Inferior parietal cortex (tissue), 1 donor: ENCODE measurements around the gene CNTNAP2.
"Not testable (repeated sequence)": the region's sequence is repeated elsewhere in the genome, so short reads cannot be mapped to it uniquely, and the experiment has no call there.

Experiments
- DNase-seq: peaks from one replicate; pipeline ENCODE4 v3.0.0-alpha.2; 2016; ENCODE audit errors: extremely low spot score

CNTNAP2 gene

GRCh38 chr7:147737559-147738214 lies 1621.1 kb downstream of the CNTNAP2 start:
- DNase-seq, result not testable (repeated sequence)

DNA sequence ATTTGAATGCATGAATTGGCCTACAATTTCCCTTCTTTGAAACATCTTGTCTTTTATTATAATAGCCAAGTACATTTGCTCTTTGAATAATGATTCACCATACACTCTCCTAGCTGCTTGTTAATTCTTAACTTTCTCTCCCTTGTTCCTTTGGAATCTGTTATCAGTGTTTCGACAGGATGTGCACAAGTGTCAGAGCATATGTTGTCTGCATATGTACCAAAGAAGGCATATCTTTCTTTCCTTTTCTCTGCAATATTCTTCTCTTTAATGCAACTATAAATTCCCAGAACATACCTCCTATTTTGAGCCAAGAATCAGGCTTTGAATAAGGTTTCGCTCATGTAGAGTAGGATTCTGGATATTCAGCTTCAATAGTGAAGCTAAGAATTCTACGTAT lies 1625.7 kb downstream of the CNTNAP2 start:
- no peak for DNase-seq

- DNase-seq, result no peak
Measured at GRCh38 chr7:147756300-147756699, 1639.7 kb downstream of the CNTNAP2 start.

DNA sequence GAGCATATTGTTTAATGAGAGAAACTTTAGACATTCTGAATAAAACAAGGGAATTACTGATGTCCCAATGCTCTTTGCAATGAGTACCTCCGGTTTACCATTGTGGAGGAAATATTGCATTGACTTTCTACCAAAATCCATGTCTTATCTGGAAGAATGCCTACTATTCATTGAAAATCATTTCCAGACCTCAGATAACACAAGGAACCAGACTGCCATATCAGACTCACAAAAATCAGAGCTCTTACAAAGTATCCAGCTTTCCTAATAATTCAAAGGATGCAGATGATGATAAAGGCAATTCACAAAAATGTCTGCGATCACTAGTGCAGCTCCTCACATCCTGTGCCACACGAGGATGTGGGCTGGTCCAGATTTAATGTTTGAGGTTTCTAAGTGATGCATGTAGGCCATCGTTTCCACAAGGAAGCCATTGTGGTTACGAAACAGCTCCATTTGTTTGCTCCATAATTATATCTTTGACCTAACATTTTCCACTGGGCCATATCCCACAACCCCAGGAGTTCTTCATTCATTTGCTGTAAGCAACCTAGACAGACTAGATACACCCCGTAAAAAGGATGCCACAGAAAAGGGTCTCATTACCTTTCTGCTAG lies 1642.8 kb downstream of the CNTNAP2 start:
- DNase-seq, result no peak

DNA sequence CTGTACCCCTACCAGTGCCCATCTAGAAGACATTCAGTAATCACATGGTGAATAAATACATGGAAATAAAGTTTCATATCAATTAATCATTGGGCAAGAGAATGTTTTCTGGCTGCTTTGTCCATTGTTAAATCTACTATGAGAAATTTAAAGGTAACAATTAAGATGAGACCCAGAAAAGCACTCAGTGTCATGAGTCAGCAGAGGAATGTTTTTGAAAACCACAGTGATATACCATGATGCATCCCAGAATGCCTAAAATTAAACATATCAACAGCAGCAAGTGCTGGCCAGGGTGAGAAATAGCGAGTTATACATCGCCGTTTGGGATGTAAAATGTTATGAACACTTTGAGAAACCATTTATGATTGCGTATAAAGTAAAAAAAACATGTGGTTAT lies 1648.7 kb downstream of the CNTNAP2 start:
- no peak for DNase-seq

GRCh38 chr7:147771344-147771743 lies 1654.7 kb downstream of the CNTNAP2 start:
- DNase-seq, result peak; percentile 73

DNA sequence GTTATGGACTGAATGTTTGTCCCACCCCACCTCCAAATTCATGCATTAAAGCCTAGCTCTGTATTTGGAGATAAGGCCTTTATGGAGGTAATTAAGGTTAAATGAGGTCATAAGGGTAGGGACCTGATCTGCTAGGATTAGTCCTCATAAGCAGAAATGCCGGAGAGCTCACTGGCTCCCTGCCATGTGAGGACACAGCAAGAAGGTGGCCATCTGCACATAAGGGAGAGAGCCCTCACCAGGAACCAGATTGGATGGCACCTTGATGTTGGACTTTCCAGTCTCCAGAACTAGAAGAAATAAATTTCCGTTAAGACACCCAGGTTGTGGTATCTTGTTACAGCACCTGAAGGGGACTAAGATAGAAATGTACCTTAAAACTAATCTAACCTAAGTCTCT lies 1657.9 kb downstream of the CNTNAP2 start:
- no peak for DNase-seq

DNA sequence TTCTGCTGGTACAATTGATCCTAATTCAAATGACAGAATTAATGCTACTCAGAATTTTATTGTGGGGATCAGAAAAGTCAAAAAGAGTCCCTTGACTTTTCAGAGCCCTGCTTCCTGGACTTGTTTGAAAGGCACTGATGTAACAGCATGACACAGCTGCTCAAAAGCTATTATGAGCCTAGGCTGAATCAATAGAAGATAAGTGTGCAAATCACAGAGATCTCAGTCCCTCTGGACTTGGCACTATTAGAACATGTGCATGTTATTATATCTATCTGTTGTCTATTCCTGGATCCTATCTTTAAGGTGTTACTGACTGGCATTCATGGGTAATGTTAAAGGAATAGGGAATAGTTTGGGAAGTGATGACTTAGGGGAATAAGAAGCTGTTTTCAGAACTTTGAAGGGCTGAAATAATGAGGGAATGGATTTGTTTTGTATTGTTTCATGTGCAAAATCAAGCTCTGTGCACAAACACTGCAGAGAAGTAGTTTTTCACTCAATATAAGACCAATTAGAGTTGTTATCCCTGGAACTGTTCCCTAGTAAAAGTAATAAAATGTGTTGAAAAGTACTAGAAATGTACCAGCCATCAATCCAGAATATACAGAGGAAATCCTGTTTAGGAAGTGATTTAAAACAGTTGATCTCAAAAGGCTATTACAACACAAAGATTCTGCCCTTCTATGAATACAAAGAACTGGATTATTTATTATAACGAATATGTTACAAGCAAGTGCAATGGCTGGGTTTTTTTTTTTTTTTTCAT lies 1659.1 kb downstream of the CNTNAP2 start:
- DNase-seq, result no peak

GRCh38 chr7:147777309-147777708 lies 1660.7 kb downstream of the CNTNAP2 start:
- no peak for DNase-seq

- DNase-seq, result no peak
Measured at GRCh38 chr7:147779949-147780348, 1663.3 kb downstream of the CNTNAP2 start.

DNA sequence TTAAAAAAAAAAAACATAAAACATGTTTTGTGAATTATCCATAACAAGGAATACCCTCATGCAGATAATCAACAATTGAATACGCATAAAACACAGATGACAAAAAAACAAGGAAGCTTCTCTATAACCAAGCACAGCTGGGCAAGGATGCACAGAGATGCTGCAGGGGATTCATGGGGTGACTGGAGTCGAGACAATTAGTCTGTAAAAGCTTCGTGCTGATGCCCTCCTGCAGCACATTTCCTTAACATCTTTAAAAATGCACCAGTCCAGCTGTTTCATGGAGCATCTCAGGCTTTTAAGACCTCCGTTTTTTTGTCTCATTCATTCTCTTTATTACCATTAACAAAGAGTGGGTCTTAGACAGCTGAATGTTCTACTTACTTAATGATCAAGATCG lies 1680.0 kb downstream of the CNTNAP2 start:
- DNase-seq, result no peak

DNA sequence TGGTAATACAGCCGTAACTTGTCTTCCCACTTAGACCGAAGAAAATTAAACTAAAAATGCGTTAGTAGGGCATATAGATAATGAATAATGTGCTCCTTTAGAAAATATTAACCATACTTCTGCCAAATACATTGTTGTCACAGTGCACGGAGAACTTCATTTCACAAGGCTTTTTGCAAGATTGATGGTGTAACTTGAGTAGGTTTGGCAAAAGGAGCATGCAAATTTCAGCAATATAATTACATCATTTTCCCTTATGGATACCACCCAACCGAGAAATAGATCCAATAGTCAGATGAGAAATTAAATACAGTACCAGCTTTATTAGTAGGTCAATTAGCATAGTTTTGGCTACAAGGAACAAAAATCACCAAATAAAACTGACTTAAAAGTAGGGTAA lies 1681.4 kb downstream of the CNTNAP2 start:
- no peak for DNase-seq

GRCh38 chr7:147801762-147802161 lies 1685.2 kb downstream of the CNTNAP2 start:
- not testable (repeated sequence) for DNase-seq

DNA sequence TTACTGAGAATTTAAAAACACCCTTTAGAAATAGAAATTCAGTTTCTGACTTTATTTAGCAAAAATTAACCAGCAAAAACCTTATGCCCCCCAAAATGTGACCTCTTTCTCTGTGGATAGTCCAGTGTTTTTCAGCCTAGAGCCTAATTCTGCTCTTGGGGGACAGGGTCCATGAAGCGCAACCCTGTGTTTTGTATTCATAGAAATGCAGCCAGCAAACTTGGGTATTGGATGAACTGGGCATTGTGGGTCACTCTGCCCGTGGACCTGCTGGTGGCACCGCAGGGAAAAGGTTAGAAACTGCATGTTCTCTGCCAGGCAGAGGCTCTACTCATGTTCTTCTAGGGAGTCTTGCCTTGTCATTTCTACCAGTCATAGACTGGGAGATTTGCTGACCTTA lies 1686.5 kb downstream of the CNTNAP2 start:
- DNase-seq, result no peak

DNA sequence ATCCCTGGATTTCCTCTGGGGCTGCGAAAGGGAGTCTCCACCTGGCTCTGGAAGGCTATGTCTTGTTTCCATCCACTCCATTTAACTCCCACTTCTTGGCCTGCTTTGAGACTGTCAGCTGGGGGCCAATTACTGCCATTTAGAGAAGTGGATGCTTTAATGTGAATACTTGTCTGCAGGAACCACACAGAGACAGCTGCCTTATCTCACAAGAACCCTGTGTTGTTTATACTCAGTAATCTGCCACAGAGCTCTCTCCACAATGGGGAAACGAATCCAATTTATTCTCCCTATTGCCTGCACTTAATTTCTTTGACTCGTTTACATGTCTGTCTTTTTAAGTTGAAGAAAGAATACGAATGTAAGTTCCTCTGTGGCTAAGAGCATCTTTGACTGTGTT lies 1687.0 kb downstream of the CNTNAP2 start:
- no peak for DNase-seq

- DNase-seq, result no peak
Measured at GRCh38 chr7:147804032-147804431, 1687.4 kb downstream of the CNTNAP2 start.

DNA sequence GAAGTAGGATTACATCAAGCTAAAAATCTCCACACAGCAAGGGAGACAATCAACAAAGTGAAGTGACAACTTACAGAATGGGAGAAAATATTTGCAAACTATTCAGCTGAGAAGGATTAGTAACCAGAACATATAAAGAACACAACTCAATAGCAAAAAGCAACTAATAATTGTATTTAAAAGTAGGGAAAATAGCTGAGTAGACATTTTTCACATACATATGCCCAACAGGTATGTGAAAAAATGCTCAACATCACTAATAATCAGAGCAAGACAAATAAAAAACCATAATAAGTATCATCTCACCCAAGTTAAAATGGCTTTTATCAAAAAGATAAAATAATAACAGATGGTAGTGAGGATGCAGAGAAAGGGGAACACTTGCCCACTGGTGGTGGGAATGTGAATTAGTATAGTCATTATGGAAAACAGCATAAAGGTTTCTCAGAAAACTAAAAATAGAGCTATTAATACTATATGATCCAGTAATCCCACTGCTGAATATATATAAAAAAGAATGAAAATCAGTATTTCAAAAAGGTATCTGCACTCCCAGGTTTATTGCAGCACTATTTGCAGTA lies 1689.5 kb downstream of the CNTNAP2 start:
- DNase-seq, result no peak

GRCh38 chr7:147809786-147810185 lies 1693.2 kb downstream of the CNTNAP2 start:
- DNase-seq, result peak; percentile 49

DNA sequence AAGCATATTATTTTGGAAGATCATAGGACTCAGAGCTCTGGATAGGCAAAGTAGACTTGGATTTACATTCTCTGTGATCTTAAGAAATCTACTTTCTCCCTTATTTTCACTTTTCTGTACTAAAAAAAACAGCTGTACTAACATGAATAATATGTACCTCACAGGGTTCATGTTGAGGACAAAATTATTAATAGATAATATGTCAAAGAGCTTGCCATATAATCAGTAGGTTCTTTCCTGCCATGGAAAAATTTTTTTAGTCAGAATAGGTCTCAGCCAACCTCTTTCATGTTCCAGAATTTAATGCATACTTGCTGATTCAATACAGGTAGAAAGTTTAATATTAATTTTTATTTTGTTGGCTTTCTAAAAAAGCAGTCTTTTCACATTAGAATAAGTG lies 1693.7 kb downstream of the CNTNAP2 start:
- no peak for DNase-seq

DNA sequence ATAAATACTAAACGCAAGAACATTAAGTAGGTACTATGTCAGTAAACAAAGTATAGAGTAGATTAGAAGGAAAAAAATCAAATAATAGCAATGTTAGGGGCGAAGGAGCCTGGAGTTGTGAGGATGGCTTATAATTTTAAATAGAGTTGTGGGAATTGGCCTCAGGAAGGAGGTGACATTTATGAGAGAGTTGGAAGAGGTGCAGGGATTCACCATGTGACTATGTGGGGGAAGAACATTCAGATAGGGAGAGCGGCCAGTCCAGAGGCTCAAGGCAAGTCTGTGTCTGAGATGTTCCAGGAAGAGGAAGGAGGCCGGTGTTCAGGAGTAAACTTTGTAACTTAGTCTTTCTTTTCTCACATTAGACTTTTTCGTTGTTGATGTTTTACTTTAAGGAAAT lies 1695.3 kb downstream of the CNTNAP2 start:
- DNase-seq, result no peak

- DNase-seq, result no peak
Measured at GRCh38 chr7:147813316-147813715, 1696.7 kb downstream of the CNTNAP2 start.

- DNase-seq, result no peak
Measured at GRCh38 chr7:147818317-147818716, 1701.7 kb downstream of the CNTNAP2 start.

DNA sequence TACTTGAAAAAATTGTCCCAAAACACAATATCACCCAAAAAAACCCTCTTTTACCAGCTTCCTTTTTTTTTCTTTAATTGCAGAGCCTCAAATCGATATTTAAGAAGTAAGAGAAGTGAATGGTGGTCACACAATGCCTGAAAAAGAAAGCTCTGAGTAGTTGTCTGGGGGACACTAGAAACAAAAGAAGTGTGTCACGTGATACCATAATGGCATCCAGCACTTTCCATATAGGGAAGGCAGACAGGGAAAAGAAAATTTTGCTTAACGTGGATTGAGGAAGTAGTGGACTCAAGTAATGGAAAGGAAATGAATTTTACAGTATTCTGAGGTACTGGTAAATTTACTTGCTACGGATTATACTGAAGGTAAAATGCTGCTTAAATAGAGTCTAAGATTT lies 1708.1 kb downstream of the CNTNAP2 start:
- no peak for DNase-seq
